Umbilical cord (tissue), 2 donors: ENCODE data around the gene SRRM3. TPM values are rescaled to one million over a fixed set of nuclear protein-coding genes. Genes with fewer than 3 reads are reported as not detected.
"Not testable (repeated sequence)": the region's sequence is repeated elsewhere in the genome, so short reads cannot be mapped to it uniquely, and the experiment has no call there.

Experiments
- DNase-seq: peaks from one replicate; pipeline ENCODE4 v3.0.0-alpha.2; 2015; ENCODE audit warnings: low spot score
- total RNA-seq: library from RNA; depleted of rRNA; stranded (reverse); fragments of >200 nt; gene quantifications from one replicate; pipeline ENCODE4 v1.2.3, GENCODE V29; 2014; ENCODE audit warnings: low replicate concordance; ENCODE audit not compliant: insufficient read depth

Gene SRRM3
- total RNA-seq, 1 donor from 2014 or later = 3.1 TPM

DNA sequence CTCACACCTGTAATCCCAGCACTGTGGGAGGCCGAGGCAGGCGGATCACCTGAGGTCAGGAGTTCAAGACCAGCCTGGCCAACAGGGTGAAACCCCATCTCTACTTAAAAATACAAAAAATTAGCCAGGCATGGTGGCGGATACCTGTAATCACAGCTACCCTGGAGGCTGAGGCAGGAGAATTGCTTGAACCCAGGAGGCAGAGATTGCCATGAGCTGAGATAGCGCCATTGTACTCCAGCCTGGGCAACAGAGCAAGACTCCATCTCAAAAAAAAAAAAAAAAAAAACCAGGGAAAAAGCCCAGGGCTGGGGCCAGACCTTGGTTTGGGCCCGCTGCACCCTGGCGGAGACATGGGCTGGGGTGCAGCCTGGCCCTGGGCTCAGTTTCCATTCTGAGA, 110.1 kb downstream of the SRRM3 start:
- not testable (repeated sequence) for DNase-seq

DNA sequence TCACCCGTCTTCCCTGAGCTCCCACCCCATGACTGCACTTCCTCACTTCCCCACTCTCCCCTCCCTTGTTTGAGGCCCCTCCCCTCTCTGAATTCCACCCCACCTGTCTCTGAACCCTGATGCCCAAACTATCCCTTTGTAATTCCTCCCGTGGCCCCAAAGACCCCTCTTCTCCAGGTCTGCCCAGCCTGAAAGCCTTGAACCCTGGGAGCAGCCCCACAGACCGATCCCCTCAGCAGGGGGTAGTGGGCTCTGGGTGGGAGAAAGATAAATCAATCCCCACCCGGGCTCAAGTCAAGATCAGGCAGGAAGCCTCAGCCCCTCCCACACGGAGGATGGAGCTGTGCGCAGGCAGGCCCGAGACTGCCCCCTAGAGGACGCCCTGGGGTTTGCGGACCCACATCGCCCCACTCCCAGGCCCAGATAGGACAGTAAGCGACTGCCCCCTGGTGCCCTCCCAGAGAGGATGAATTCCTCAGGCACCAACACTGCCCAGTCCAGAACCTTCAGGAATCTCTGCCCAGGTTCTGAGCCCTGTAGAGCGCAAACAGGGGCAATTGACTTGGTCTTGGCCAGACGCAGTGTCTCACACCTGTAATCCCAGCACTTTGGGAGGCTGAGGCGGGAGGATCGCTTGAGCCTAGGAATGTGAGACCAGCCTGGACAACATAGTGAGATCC, 112.5 kb downstream of the SRRM3 start:
- DNase-seq = peak; percentile 95

DNA sequence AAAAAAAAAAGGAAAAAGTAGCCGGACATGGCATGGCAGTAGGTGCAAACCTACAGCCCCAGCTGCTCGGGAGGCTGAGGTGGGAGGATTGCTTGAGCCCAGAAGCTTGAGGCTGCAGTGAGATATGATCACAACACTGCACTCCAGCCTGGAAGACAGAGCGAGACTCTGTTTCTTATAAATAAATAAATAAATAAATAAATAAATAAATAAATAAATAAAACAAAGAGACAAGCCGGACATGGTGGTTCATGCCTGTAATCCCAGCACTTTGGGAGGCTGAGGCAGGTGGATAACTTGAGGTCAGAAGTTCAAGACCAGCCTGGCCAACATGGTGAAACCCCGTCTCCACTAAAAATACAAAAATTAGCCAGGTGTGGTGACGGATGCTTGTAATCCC, 113.0 kb downstream of the SRRM3 start:
- not testable (repeated sequence) for DNase-seq

DNA sequence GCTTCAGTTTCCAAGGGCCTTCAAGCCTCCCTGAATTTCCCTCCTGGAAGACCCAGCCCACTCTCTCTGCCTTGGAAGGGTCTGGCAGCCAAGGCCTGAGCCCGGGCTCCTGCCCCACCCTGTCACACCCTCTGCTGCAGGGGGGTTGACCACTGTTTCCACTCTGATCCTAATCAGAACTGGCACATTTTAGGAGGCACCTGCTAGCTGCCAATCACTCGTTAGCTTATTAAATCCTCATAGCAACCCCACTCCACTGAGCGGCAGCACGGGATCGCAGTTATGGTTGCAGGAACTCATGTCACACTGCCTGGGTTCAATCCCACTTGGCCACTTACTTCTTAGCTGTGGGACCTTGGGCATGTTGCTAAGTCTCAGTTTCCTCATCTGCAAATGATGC, 113.7 kb downstream of the SRRM3 start:
- no peak for DNase-seq

DNA sequence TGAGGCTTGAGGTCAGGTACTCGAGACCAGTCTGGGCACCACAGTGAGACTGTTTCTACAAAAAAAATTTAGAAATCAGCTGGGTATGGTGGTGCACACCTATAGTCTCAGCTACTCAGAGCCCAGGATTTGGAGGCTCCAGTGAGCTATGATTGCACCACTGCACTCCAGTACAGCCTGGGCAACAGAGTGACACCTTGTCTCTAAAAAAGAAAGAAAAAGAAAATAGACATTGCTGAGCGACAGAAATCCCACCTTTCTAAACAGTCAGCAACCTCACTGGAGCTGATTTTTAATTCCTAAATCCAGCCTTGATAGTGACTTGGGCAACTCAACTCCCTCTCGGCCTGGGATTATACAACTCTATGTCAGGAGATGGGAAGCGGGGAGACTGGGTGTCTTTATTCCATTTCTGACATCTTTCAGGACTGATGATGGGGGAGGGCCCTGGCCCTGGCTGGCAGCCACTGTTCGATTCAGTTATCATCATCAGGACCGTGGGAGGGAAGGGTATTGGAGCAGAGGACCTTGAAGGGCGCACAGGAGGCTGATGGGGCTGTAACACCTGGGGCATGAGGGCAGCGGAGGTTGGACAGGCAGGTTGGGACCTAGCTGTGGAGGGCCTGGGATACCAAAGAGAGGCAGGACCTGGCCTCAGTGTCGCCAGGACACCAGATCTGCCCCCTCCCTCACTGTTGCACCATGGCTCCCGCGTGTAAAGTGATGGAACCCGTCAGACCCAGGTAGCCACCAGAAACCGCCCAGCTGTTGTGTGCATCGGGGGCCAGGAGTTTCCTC, 115.5 kb downstream of the SRRM3 start:
- no peak for DNase-seq

DNA sequence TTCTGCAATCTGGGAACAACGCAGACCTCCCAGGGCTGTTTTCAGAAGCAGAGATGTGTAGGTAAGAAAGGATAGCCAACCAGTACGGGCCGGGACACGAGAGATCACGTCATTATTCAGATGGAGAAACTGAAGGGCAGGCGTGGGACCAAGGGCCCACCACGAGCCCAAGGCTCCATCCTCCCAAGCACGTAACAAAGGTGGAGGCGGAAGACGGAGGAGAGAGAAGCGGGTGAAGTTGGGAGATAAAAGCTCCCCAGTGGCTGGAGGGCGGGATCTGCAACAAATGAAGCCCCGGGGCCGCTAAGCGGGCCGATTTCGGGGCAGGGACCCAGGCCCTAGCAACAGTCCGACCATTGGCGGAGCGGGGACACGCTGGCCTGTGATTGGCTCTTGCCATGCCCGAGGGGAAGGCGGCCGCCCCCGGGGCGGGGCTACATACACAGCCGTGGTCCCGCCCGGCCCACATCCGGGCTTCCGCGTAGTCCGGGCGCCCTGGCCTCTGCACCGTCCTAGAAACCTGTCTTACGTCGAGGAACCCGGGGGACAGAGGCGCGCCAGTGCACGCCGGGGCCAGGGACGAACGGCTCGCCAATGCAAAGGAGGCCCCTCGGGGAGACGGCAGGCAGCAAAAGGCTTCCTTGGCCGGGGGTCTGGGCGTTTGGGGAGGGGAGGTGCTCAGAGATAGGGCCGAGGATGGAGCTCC, 116.2 kb downstream of the SRRM3 start:
- peak; percentile 98 for DNase-seq

DNA sequence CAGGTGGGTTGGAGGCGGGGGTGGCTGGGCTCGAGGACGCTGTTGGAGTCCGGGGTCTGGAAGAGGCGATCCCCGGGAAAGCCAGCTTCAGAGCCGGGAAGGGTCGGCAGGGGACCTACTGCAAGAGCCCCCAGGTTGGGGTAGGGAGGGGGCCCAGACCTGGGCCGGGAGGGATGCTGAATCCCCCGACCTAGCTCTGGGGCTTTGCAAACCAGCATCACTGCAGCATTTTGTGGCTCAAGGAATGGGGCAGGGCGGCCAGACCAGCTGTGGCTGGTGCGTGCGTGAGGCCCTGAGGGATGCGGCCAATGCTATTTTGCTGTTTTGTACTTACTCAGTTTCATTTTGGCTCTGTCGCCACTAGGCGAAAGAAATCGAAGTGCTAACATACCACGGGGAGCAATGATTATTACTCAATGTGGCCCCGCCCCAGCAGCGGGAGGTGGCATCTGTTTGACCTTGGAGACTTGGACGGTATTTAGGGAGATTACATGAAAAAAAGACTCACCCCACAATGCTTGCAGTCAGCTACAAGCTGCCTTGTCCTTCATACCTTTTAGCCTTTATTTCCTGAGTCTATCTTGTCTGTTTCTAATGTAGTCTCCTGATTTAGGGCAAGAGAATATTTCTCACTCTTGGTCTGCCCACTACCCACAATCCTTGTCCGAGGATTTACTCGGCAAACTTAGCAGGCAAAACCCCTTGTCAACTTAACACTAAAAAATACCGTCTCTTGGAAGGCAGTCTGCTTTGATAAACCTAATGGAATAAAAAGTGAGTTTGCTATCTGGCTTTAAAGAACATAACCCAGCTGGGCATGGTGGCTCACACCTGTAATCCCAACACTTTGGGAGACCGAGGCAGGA, 117.0 kb downstream of the SRRM3 start:
- peak; percentile 83 for DNase-seq

DNA sequence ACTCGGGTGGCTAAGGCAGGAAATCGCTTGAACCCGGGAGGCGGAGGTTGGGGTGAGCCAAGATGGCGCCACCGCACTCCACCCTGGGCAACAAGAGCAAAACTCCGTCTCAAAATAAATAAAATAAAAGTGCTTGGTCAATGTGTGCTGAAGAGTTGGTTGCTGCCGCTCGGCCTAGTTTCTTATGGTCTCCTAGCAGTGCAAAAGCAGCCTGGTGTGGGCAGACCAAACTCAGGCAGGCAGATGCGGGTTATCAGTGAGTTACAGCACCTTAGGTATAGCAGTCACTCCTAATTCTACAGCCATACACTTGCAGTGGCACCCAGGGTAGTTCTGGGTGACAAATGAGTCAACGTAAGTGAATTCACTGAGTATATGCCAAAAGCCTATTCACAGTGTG, 123.4 kb downstream of the SRRM3 start:
- no peak for DNase-seq

DNA sequence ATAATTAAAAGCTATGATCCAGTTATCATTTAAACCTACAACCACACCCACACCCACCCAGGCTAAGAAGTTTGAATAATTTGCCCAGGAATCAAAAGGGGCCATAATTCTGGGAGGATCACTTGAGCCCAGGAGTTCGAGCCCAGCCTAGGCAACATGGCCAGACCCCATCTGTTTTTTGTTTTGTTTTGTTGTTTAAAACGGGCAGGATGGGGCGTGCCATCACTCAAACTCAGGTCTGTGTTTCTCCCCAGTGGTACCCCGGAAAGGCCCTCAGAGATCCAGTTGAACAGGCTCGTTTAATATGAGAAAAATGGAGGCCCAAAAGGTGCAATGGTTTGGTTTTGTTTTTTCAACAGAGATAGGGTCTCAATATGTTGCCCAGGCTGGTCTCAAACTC, 124.1 kb downstream of the SRRM3 start:
- DNase-seq = no peak

DNA sequence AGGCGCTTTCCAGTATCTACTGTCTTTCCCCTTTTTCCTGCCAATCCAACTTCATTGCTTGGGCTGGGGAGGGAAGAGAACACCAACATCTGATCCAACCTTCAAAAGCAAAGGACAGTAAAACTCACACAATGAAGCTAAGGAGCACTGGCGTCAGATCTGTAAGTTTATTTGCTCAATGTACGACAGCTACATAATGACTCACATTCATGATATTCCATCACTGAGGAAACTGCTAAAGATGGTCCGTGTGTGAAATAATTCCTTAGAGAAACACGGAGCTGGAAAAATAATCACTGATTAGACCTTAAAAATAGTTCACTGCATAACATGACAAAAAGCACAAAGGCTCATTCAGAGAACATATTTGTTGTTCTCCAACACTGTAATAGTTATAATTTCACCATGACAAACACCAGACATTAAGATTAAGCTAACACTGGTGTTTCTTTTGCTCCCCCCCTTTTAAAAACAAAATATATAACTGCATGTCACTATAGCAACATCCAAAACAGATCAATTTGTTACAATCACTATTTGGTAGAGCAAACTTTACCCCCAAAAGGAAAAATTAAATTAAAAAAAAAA, 125.0 kb downstream of the SRRM3 start:
- no peak for DNase-seq

DNA sequence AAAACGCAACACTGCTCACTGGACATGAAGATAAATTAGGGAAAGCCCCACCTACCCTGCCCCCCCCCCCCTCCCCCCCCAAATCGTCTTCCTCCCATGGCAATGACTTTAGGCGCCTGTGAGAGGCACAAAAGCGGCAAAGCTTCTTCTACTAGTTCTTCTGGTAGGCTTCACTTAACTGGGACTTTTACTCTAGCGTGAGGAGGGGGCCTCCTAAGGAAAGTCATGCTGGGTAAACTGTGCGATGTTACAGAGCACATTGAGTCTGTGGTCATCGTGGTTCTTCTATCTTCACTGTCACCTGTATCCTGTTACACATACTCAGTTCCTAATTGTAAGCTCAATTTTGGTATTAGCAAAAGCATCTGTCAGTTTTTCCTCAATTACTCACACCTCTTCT, 125.9 kb downstream of the SRRM3 start:
- no peak for DNase-seq

DNA sequence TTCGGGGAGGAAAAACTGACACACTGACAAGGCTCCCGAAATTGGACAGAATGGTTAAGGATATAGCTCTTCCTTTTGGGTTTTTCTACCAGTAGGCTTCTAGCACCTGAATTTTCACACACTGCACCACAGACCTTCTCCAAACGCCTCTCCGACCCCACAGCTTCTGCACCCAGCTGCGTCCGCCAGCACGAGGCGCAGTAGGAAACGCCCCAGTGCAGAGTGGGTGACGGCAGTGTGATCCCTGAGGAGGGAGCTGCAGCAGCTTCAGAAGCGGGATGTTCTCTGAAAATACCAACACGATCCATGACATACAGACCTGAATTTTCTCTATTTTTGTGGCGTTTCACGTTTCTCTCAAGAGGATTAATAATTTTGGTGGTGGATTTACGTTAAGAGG, 126.7 kb downstream of the SRRM3 start:
- DNase-seq = no peak

DNA sequence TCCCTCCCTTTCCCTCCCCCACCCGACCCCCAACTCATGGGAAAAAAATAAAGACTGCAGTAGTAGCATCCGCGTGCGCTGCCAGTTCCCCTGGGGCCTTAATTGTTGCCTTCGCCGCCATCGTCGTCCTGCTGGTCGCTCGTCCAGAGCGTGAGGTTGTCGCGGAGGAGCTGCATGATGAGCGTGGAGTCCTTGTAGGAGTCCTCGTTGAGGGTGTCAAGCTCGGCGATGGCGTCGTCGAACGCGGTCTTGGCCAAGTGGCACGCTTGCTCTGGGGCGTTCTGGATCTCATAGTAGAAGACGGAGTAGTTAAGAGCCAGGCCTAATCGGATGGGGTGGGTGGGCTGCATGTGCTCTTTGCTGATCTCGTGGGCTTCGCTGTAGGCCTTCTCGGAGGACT, 127.8 kb downstream of the SRRM3 start:
- DNase-seq = no peak

DNA sequence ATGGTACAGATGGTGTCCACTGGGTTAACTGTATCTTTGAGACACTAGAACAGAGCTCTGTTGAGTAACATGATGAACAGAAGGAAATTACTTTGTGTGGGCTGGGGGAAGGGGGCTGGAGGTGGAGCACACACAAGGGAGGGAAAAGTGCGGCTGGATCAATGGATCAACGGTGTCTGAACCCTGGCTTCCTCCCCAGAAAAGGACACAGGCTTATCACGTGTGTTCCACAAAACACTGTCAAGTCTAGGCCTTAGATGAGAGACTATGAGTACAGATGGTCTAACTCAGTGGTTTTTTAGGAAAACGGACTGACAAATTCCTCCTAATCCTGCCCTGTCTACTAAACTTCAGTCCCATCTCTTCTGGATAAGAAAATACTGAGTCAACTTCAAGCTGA, 128.6 kb downstream of the SRRM3 start:
- peak; percentile 76 for DNase-seq

DNA sequence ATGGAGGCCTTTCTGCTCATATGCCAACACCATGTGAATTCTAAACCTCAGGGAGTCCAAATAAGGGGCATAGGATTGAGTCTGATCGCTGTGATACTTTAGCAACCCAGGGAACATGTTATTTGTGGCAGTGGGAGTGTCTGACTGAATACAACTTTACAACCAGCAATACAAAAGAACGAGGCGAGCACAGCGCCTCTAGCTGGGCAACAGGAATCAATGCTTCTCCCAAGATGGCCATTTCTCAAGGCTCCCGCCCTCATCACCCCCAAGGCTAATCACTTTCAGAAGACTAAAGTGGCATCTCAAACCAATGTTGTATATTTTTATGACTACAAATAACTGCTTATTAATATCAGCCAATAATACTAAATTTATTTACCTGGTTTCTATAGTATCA, 129.0 kb downstream of the SRRM3 start:
- no peak for DNase-seq

DNA sequence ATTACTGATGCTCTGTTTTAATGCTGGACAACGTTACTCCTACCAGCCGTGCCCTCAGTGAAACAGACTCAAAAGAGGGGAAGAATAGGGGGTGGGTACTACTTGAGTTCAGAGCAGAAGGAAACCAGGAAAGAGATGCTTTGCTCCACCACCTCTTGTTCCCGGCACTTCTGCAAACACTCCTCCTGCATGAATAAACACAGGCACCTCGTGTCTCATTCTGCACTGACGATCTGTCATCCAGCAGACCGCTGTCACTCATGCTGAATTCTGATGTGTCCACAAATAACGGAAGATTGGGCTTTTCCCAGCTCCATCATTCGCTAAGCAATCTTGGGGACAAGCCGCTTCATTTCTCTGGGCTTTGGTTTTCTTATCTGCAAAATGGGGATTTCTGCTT, 130.4 kb downstream of the SRRM3 start:
- no peak for DNase-seq

DNA sequence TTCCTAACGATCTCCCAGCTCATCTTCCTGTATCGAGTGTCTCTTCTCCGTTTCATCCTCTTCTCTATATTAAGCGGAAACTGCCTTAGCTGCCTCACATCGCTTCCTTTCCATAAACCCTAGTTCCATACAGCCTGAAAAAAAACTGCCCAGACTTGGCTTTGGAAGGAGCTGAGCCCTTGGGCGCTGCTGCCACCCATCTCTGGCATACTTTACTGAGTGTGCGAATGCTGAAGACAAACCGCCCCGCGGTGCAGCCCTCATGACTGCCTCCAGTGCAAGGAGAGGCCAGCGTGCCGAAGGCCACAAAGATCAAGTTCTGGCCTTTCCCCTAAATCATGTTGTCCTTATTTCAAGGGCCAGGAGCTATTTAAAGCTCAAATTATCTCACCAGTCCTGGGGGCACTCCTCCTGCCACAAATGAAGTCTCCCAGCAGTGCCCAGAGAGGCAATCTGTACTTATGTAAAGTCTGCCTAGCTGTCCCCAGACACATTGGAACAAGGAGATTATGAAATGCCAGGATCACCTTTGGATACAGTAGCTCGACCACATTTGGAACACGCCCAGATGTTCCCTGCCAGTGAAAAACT, 131.9 kb downstream of the SRRM3 start:
- no peak for DNase-seq

DNA sequence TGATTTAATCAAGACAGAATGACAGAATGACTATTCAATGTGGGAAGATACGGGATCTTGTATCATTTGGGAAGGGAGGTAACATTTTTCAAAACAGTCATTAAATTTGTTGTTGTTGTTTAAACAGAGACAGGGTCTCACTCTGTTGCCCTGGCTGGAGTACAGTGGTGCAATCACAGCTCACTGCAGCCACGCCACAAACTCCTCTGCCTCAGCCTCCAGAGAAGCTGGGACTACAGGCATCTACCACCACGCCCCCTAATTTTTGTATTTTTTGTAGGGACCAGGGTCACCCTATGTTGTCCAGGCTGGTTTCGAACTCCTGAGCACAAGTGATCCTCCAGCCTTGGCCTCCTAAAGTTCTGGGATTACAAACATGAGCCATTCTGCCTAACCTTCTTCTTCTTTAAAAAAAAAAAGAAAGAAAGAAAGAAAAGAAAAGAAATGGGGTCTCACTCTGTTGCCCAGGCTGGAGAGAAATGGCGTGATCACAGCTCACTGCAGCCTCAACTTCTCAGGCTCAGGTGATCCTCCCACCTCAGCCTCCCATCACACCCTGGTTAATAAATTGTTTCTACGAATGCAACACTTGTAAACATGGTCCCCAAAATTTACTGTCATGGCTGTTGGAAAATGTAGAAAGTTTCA, 132.7 kb downstream of the SRRM3 start:
- DNase-seq = no peak

DNA sequence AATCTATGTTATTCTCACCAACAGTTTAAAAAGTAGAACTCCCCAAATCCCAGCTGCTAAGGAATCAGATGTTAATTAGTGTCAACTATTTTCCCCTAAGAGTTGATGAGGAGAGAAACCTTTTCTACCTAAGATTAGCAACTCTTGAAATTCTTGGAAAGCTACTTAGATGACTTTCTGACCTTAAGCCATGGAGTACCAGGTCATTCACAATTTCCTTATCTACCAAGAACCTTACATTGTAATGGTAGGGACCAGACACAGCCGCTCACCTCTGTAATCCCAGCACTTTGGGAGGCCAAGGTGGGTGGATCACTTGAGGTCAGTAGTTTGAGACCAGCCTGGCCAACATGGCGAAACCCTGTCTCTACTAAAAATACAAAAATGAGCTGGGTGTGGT, 133.7 kb downstream of the SRRM3 start:
- DNase-seq = not testable (repeated sequence)

DNA sequence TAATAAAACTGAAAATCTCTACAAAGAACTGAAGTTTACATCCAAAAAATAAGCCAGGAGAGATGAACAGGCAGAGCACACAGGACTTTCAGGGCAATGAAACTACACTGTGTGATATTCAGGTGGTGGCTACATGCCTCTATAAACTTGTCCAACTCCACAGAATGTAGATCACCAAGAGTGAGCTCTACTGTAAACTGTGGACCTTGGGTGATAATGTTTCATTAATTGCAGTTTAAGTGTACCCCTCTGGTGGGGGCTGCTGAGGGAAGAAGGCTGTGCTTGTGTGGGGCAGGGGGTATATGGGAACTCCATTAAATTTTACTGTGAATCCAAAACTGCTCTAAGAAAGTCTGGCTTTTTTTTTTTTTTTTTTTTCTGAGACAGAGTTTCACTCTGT, 134.4 kb downstream of the SRRM3 start:
- no peak for DNase-seq
